Left lung (tissue), 10 donors: ENCODE data around the gene TRPC4. TPM values are rescaled to one million over a fixed set of nuclear protein-coding genes. Genes with fewer than 3 reads are reported as not detected.
A peak's percentile ranks its signal among the peaks of the same experiment; 100 is the strongest.

ENCODE experiments used
- ATAC-seq: fragments of 200-7000 bp; cut with Tn5 transposase; one replicate; pipeline ENCODE4 v1.9.1; 2020; ENCODE audit warnings: moderate library complexity
- DNase-seq, 4 donors: peaks; one replicate each; pipeline ENCODE4 v3.0.0-alpha.2; 2013 to 2020
- H3K27ac ChIP-seq, 2 donors: fragments of 200-600 bp; sonication (generic) in 1 of 2; one replicate each; pipeline versions ENCODE4 v1.5.0 to v1.8.0; 2020 to 2021
- H3K27me3 ChIP-seq, 2 donors: fragments of 200-600 bp; sonication (generic) in 1 of 2; one replicate each; pipeline versions ENCODE4 v1.5.0 to v1.8.0; 2020 to 2021
- H3K36me3 ChIP-seq, 2 donors: fragments of 200-600 bp; sonication (generic) in 1 of 2; one replicate each; pipeline versions ENCODE4 v1.5.0 to v1.8.0; 2020 to 2021
- H3K4me1 ChIP-seq, 2 donors: fragments of 200-600 bp; one replicate each; pipeline ENCODE4 v1.8.0; 2021
- H3K4me3 ChIP-seq, 2 donors: fragments of 200-600 bp; sonication (generic) in 1 of 2; one replicate each; pipeline versions ENCODE4 v1.5.0 to v1.8.0; 2020 to 2021; ENCODE audit warnings: mild to moderate bottlenecking in 1 of 2
- H3K9me3 ChIP-seq, 2 donors: fragments of 200-600 bp; sonication (generic) in 1 of 2; one replicate each; pipeline versions ENCODE4 v1.5.0 to v1.8.0; 2020 to 2021
- intact Hi-C, 2 donors: fragments of 100-400 bp; cut with DNase I; formaldehyde crosslinking; loops; one replicate each; pipeline versions ENCODE4 v1.11.2 to v1.14.2; 2022
- polyA plus RNA-seq, 6 donors: library from polyadenylated mRNA; unstranded; fragments of 120-200 nt; gene quantifications; one replicate each; pipeline ENCODE4 v1.2.1, GENCODE V29; 2013; ENCODE audit not compliant: insufficient read length in 6 of 6
- total RNA-seq, 2 donors: library from RNA; stranded (reverse); fragmentation: NEBNext Ultra II Directional; extraction: Animal tissue kit (Norgen Biotek cat#: 25700); gene quantifications; one replicate each; pipeline ENCODE4 v1.2.1, GENCODE V29; 2021
- TF ChIP-seq, protein P1 (sequence below), 2 donors: fragments of 200-600 bp; sonication (generic) in 1 of 2; IDR thresholded peaks; one replicate each; pipeline versions ENCODE4 v1.5.0 to v1.8.0; 2021; ENCODE audit warnings: antibody characterized with exemption in 2 of 2
- donor health status: DM: no; HTN: yes; CAD: no.
- donor health status: DM: no; HTN: no; CAD: no.

TRPC4 gene
- total and polyA plus RNA-seq, 8 donors: 0.13 to 2.1 (median 0.25) TPM

DNA sequence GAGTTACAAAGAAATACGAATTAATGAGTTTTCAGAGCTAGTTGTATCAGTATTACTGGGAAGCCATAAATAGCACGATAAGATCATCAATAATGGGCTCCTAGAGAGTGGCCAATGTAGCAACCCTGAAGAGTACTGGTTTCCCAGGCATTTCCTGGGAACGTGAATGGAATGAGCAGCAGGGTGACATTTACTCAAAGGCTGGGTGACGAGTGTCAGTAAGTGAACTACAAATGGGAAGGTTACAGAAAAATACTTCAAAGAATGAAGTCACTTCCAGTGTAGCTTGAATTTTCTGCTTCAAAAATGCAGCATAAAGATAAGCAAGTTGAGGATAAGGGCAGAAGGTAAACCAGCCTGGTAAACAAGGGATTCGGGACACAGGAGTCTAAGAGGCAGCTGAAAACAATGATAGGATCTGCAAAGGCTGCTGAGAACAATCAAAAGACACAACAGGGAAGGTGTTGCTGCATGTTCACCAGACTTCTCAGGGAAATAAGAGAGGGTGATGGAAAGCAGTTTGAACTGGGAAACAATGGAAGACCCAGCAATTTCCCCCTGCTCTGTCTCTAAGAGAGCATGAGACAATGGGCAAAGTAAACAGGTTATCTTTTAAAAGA, 222.4 kb downstream of the TRPC4 start:
- DNase-seq: no peak
- no peaks in the 10 kb centered on the region for H3K9me3 ChIP-seq
- no peak for ATAC-seq
- H3K27ac ChIP-seq: no peak overlapping the region
- TF ChIP-seq, protein P1, sequence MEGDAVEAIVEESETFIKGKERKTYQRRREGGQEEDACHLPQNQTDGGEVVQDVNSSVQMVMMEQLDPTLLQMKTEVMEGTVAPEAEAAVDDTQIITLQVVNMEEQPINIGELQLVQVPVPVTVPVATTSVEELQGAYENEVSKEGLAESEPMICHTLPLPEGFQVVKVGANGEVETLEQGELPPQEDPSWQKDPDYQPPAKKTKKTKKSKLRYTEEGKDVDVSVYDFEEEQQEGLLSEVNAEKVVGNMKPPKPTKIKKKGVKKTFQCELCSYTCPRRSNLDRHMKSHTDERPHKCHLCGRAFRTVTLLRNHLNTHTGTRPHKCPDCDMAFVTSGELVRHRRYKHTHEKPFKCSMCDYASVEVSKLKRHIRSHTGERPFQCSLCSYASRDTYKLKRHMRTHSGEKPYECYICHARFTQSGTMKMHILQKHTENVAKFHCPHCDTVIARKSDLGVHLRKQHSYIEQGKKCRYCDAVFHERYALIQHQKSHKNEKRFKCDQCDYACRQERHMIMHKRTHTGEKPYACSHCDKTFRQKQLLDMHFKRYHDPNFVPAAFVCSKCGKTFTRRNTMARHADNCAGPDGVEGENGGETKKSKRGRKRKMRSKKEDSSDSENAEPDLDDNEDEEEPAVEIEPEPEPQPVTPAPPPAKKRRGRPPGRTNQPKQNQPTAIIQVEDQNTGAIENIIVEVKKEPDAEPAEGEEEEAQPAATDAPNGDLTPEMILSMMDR (IDR thresholded peaks at IDR 0.05): no peak
- no peaks in the 10 kb centered on the region for H3K4me1 ChIP-seq
- no peak overlapping the region for H3K4me3 ChIP-seq
- intact Hi-C loops: no loop called here
- no peaks in the 10 kb centered on the region for H3K36me3 ChIP-seq
- H3K27me3 ChIP-seq: no peaks in the 10 kb centered on the region

GRCh38 chr13:37646531-37646930, 223.0 kb downstream of the TRPC4 start:
- Histone ChIP-seq H3K27ac (no peak overlapping the region), H3K9me3 (no peaks in the 10 kb centered on the region), H3K4me3 (no peak overlapping the region), H3K27me3 (no peaks in the 10 kb centered on the region), H3K4me1 (no peaks in the 10 kb centered on the region), H3K36me3 (no peaks in the 10 kb centered on the region)
- no peak for ATAC-seq
- TF ChIP-seq, protein P1 (IDR thresholded peaks at IDR 0.05): no peak
- DNase-seq: no peak
- intact Hi-C loops: no loop called here

DNA sequence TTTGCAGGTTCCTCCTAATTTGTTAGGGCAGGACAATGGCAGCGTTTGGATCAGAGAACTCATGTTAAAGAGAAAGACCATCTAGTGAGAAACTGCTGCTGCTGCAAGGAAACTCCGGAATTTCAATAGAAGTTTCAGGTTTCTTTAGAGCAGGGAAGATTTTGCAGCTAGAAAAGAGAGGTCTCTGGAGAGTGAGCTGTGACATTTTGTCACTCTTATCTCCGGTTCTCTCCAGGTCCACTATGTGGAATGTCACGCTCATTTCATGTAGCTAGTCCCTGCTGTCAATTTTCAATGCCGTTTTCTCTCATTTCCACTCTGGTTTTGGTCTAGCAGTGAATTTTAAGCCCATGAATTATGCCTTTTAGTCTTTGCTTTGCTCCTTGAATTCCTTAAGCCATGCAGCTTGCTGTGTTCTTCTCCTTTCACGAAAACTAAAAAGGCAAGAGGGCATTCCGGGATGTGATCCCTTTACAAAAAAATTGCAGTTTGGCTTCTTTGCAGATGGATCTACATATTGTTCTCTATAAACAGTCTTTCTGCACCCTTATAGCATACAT, 224.3 kb downstream of the TRPC4 start:
- intact Hi-C loops: no loop called here
- H3K36me3 ChIP-seq: no peaks in the 10 kb centered on the region
- TF ChIP-seq, protein P1 (IDR thresholded peaks at IDR 0.05): no peak
- H3K27me3 ChIP-seq: no peaks in the 10 kb centered on the region
- no peaks in the 10 kb centered on the region for H3K4me1 ChIP-seq
- H3K27ac ChIP-seq: no peak overlapping the region
- no peak overlapping the region for H3K4me3 ChIP-seq
- DNase-seq (no peak), ATAC-seq (no peak)
- no peaks in the 10 kb centered on the region for H3K9me3 ChIP-seq

DNA sequence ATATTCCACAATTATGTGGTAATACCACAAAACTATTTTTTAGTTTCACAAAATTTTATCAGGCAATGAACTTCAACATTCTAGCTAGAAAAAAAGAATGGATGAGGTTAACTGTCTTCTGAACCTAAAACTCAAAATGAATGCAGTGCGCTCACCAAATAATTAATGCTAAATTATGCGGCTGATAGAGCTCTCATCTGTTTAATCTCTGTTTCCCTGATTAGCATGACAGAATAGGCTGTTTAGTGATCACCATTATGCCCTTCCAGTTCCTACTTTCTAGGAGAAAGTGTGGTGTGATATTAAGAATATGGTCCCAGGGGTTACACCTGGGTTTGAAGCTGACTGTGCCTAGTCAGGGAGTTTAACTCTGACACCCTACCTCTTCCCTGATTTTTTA, 228.2 kb downstream of the TRPC4 start:
- no peaks in the 10 kb centered on the region for H3K27me3 ChIP-seq
- H3K4me1 ChIP-seq: no peaks in the 10 kb centered on the region
- no peak overlapping the region for H3K27ac ChIP-seq
- H3K36me3 ChIP-seq: no peaks in the 10 kb centered on the region
- TF ChIP-seq, protein P1 (IDR thresholded peaks at IDR 0.05): no peak
- ATAC-seq (no peak), DNase-seq (no peak)
- intact Hi-C loops: no loop called here
- no peaks in the 10 kb centered on the region for H3K9me3 ChIP-seq
- H3K4me3 ChIP-seq: no peak overlapping the region

DNA sequence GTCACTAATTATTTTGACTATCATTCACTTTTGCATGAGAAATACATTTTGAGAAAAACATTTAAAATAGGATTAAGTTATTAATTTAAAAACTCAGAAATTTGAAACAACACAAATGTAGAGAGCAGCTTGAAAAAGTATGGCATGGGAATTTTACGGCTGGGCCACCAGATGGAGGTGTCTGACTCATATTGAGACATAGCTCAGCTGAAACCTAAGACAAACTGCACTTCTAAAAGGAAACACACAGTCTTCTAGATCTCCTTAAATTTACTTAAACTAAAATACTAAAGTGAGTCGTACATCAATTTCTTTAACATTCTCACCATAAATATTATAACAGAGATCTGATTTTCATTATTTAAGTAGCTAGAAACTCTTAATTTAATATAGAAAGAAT, 229.1 kb downstream of the TRPC4 start:
- Histone ChIP-seq H3K4me1 (no peaks in the 10 kb centered on the region), H3K27ac (no peak overlapping the region), H3K4me3 (no peak overlapping the region), H3K9me3 (no peaks in the 10 kb centered on the region), H3K27me3 (no peaks in the 10 kb centered on the region), H3K36me3 (no peaks in the 10 kb centered on the region)
- ATAC-seq: peak; percentile 46
- intact Hi-C loops: no loop called here
- TF ChIP-seq, protein P1 (IDR thresholded peaks at IDR 0.05): no peak
- peak in 1 of 4 donors; percentile 44 for DNase-seq
